HG02938 (cell line): ENCODE data around the gene ITIH5.

Experiments
- ATAC-seq: cut with Tn5 transposase; IDR thresholded peaks from one replicate; pipeline ENCODE4 v1.9.1; 2021; ENCODE audit warnings: mild to moderate bottlenecking, moderate library complexity; ENCODE audit not compliant: unreplicated experiment

ITIH5 gene

DNA sequence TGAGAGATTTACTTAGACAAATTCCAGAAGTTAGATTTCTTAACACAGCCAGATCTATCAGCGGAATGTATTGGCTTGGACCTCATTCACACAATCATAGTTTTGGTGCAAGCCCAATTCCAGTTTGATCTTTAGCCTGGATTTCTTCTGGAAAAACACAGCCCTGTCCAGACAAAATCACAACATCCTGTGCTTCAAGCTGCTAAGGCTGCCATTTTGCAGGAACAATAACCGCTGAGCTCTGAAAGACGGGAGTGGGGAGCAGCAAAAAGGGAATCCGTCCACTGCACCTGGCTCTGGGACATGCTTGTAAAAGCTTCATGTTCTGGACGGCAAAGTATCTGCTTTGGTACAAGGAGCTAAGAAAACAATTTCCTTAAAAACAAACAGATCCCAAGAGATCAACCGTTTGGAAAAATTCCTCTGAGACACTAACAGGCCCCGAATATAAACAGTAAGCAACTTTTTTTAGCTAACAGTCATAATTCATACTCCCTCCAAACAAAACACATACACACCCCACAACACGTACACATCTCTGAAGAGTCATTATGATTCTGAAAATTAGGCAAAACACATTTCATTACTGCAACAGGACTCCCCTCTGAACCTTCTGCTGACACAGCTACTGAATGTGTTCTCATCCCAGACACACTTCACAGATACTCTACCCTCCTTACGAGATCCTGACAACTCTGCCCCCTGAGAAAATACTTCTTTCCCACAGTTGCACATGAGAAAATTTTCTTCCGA is 32.4 kb downstream of the ITIH5 start:
- ATAC-seq: no peak

DNA sequence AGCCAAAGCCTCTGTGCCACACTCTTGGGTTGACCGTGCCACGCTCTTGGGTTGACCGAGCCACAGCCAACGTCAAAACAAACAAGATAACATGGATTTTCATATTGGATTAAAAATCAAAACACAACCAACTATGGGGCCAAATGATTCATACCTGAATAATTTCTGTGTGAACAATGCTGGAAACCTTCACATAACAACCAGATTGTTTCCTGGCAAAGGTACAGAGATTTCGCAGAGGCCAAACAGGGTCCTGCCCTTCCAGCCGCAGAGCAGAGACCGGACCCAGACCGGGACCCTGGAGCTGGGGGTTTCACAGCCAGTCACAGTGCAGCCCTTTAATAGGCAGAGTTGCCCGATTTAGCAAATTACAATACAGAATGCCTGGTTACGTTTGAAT is 40.5 kb downstream of the ITIH5 start:
- no peak for ATAC-seq

DNA sequence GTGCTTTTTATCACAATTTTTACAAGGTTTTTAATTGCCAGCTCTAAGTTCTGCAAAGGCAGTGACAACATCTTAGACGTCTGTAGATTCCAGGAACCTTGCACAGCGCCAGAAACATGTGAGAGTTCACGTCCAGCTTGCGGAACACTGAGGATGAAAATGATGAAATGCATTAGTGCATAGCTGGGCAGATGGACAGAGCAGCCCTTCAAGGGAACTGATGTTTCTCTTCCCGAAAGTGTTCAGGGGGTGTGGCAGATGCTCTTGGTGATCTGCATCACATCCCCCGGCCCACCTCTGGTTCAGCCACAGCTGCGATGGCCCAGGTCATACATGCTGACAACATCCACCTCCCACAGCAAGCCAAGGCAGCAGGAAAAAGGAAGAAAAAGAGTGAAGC is 40.9 kb downstream of the ITIH5 start:
- ATAC-seq: no peak

DNA sequence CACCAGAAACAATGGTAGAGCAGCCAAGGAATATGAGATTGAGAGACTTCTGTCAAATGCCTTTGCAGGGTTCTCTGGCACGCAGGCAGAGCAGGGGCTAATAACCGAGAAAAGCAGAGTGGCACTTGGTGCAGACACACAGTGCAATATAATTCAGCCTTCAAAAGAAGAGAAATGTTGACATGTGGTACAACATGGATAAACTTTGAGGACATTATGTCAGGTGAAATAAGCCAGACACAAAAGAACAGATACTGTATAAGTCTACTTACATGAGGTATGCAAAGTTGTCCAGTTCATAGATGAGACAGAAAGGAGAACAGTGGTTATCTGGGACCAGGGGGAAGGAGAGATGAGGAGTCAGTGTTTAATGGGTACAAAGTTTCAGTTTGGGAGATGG is 41.8 kb downstream of the ITIH5 start:
- no peak for ATAC-seq

DNA sequence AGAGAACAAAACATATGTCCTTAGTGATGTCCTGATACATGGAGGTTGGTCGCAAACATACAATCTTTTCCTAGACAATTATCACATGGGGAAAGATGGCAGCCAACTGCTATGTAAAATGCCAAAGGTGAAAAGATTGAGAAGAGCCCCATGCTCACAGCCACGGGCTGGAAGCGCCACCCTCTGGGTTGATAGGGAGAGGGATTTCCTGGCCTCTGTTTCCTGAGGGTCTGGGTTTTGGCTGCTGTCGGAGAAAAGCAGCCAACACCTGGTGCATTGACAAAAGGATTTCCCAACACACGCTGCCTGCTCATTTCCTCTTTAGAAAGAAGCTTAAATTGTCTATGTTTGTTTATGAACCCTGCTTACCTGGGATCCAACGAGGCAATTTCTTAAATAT is 43.8 kb downstream of the ITIH5 start:
- ATAC-seq: no peak

DNA sequence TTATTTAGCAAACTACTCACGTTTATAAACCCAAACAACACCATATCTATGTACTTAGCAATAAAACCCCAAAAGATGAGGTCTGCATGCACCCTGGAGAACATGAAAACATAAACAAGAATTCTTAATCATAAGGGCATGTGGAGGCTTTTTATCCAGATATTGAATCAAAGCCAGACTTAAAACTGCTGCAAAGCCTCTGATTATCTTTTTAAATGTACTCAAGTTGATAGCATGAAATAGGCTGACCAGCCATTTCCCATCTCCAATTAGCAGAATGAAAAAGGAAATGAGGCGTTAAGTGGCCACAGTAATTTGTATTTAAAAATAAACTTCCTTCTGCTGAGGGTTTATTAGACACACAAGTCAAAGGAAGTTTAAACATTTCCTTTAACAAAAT is 48.3 kb downstream of the ITIH5 start:
- no peak for ATAC-seq

DNA sequence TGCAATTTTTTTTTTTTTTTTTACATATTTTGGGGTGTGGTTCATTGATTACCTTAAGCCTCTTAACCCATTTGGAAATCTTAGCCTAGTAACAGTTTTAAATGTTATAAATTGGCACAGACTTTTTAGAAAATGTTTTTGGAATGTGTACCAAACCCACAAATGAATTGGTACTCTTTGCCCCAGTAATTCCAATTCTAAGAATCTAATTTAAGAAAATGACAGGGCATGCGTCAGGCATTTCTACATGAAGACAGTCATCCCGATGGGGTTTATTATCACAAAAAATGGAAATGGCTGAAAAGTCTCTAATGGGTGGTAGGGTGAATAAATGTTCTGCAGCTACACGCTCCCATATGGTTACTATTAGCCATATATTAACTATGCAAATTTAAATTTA is 54.9 kb downstream of the ITIH5 start:
- ATAC-seq: no peak

DNA sequence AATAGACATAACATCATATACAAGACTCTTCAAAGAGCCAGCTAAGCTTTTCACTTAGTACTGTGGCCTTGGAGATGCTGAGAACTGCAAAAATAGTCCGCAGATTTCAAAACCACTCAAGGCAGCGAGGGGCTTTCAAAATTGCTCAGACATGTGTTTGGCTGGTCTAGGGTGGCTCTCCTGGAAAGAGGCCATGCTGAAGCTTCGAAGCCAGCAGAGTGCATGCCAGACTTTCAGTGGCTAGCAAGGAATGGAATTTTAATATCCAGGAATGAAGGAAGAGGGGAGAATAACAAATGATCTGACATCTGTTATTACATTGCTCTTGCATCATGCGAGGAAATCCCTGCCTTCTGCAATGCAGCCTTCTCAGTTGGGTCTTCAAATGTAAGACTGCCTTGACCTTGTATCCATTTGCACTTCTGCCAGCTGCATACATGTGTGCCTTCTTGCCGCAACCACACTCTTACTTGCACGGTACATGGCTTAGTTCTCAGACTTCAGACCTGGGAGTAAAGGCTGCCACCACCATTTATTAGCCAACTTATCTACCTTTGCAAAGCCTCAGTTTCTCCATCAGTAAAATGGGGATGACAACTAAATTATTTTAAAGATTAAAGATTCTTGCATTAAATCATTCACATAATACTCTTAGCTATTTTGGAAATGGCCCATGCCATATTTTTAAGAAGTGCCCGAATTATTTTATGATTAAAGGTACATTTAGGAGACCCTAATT is 55.9 kb downstream of the ITIH5 start:
- no peak for ATAC-seq

DNA sequence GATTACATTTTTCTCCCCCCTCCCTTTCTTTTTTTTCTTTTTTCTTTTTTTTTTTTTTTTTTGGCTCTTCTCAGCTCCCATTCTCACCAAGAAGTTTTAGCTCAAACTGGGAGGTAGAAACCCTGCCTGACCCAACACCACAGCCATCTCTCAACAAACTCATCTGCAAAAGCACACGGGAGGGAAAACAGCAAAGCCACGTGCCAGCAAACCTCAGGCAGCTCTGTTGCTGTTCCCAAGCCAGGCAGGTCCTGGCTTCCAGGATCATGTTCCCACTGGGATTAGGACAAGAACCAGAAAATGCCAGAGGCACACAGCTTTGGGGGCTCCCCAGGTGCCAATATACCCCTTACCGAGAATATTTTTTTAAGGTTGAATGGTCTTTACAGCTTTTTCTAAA is 56.7 kb downstream of the ITIH5 start:
- ATAC-seq: no peak

DNA sequence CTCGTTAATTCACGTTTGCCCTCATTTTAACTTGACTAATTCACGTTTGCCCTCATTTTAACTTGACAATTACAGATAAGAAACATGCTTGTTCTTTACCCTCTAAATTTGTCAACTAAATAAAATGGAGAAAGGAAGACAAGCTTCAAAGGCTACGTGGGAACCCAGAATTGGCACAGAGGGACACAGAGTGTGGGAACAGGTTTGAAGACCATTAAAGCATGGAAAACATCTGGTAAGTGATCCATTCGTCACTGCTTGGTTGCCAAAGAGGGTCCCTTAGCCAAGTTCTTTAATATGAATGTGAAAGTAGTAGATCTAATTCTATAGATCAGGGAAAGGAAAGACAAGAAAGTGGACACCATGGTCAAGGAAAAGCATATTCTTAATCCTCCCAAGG is 57.2 kb downstream of the ITIH5 start:
- no peak for ATAC-seq

DNA sequence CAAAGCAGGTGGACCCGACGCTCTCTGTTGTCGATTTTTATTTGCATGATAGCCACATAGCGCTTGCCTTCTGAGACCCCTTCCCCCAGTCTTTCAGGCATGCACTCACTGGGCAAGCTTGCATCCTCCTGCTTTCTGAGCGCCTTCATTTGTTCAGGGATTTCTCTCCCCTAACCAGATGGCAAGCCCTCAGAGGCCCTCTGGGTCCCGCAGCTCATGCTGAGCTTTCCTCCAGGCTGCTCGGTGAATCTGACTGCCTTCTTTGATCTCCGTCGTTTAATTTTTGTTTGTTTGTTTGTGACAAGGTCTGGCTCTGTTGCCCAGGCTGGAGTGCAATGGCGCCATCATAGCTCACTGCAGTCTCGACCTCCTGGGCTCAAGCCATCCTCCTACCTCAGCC is 58.8 kb downstream of the ITIH5 start:
- ATAC-seq: no peak

DNA sequence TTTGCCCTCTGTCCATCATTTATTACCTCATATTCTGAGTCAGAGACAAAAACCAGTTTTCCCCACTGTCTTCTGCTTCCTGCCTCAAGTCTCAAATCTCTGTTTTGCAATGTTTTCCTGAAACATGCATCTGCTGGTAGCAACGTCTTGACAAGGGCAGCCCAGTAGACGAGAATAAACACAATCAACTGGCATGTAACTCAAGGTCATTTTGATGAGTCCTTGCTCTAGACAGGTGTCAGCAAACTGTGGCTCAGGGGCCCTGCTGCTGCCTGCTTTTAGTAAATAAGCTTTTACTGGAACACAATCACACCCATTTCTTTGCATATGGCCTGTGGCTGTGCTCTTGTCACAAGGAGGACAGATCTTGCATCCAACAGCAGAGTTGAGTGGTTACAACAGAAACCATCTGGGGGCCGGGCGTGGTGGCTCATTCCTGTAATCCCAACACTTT is 59.8 kb downstream of the ITIH5 start:
- no peak for ATAC-seq

DNA sequence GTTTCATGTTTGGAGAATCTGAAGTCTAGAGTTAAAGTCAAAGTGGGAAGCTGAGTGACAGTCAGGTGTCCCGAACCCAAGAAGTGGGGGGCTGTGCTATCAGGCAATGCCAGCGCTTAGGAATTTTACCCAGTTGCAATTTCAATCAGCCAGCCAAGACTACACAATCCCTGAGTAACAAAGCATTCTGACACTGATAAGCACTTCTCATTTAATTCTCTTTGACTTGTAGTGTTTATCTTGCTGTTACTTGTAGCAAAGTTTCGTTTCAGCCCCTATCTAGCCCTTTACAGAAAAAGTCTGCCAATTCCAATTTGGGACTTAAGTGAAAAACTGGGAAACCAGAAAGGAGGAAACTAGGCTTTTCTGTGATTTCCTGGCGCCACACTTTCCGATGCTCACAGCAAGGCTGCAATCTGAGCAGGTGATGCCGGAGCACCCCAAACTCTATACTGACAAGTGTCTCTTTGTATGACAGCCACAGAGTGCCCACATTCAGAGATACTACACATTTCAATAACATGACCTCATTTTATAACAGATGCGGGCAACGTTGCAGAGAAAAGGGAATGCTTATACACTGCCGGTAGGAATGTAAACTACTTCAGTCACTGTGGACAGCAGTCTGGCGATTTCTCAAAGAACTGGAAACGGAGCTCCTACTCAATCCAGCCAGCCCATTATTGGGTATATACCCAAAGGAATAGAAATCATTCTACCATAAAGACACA is 61.0 kb downstream of the ITIH5 start:
- ATAC-seq: no peak

DNA sequence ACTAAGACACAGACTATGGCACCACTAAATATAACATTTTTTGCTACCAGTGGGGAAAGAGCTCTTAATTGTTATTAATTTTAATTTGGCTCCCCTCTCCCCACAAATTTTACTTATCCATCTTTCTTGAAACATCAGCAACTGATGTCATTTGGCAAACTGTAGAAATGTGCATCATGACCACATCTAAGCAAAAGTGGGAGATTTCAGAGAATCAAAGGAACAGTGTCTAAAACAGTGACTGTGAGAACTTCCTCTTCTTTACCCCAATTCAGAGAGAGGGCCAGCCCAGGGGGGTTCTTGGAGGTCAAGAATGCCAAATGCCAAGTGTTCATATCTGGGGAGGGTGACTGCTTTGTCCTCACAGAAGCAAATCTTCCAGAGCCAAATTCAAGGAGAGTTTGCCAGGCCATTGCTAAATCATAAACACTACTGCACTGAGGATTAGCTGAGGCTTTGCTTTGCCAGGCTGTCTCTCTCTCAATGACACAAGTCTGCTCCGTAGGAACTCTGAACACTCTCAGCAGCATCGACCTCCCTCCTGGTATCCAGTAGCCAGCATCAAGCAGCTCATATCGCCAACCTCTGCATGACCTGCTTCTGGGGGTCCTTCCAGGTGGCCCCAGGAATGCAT is 65.6 kb downstream of the ITIH5 start:
- no peak for ATAC-seq

DNA sequence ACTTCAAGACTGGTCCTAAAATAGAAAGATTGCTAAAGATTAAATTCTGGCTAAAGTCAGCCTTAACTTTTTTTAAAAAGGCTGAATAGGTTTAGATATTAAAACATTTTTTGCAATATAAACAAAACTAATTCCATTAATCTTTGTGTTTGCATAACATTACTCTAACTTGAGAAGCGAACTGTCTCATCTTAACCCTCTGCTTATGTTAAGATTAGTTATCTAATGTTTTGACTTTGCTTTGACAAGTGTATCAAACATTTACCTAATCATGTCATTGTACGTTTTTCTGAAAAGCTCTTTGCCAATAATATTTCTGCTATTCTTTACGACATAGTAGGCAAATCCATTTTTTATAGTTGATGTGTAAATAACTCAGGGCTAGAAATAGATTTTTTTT is 68.0 kb downstream of the ITIH5 start:
- no peak for ATAC-seq

DNA sequence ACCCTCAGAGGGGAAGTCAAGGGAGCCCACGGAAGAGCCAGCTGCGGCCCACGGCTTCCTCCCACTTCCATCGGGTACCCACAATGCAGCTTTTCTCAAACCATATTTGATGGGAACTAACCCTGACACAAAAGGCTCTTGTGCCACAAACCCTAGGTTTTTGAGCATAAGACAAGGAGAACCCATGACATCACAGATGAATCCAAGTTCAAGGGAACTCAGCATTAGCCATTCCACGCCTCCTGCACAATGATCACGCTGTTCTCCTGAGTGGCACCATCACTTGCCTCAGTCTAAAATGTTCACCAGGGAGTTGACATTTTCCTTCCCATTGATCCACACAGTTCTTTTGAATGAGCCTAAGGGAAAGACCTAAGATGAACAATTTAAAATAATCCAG is 70.4 kb downstream of the ITIH5 start:
- no peak for ATAC-seq

DNA sequence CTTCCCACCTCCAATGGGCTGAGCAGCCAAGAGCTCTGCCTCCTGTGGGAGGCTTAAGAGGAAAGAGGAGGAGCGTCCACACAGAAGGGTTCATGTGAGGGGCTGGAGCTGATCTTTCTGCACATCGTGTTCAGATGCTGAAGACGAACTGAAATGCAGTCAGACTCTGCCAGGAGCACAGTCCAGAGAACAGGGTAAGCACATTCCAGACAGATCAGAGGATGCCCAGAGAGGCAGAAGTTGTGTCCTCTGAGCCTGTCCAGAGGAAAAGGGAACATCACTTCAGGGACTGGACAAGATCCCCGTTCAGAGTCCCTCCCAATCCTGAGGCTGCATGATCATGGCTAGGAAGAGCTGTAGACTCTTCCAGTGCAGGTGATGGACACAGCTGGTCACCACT is 72.9 kb downstream of the ITIH5 start:
- ATAC-seq: no peak

DNA sequence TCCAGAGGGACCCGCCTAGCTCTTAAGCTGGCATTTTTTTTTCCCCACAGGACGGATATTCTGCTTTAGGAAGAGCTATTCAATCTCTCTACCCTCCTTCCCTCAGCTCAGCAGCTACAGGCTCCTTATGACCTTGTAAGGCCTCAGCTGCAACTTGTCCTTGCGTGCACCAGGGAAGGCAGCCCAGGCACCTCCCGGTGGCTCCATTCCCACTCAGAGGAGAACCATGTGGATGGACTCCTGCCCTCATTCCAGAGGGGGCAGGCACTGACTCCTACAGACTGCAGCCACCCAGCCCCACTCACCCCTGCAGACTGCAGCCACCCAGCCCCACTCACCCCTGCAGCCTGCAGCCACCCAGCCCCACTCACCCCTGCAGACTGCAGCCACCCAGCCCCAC is 73.7 kb downstream of the ITIH5 start:
- no peak for ATAC-seq

DNA sequence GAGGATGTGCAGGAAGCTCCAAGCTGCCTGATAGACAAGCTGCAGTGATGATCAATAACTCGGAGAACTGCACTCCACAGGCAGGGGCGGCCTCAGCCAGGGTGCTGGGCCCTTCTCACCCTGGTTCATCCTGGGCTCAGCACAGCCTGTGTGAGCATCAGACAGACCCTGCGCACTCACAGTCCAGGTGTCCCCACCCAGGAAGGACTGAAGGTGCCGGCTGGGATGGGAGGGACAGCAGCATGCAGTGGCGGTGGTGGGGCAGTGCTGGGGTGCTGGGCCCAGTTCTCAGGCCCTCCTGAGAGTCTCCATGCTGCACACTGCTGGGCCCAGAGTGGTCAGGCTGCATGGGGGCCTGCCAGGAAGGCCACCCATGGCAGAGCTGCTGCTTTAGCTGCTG is 74.1 kb downstream of the ITIH5 start:
- ATAC-seq: no peak

DNA sequence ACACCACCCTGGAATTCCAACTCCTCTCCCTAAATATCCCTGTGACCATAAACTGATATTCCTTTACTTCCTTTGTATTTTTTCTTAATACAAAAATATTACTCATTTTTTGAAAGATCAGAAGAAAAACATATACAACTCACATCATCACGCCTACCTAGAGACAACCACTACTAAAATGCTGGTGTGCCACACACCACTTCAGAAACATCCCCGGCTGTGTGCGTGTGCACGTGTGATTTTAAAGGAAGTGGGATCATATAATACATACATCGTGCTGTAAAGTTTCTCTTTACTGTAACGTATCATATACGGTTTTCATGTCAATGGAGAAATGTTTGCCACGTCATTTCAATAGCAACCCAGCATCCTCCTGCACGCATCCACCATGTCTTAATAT is 76.5 kb downstream of the ITIH5 start:
- no peak for ATAC-seq

DNA sequence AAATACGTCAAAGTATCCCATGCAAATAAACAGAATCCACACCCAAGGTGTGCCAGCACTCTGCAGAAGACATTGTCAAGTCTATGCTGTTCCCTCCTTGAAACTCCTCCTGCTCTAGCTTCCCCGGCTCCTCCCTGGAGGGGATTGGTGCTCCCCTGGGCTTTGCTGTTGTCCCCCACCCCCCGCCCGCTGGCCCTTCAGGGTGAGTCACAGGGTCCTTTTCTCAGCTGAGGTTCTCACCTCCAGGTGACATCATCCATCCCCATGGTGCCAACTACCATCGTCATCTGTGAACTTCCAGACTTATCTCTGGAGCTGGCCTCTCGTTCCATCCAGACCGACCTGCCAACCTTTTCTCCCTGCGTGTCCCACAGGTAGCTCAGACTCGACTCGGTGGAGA is 77.0 kb downstream of the ITIH5 start:
- ATAC-seq: no peak

DNA sequence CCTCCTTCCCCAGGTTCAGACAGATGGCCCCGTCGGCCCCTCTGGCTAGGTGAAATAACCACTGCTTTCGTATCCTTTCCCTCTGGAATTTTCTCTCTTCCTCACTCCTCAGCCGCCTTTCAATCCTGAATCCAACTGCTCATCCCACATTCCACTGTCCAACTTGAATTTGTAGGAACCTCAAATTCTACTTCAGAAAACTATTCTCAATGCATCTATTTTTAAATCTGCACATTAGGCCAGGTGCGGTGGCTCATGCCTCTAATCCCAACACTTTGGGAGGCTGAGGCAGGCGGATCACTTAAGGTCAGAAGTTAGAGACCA is 78.9 kb downstream of the ITIH5 start:
- ATAC-seq: no peak
